Panc1 (cell line): ENCODE data around the gene PHKB. TPM values are rescaled to one million over a fixed set of nuclear protein-coding genes. Genes with fewer than 3 reads are reported as not detected.

Source experiments
- ATAC-seq: fragments of 200-7000 bp; cut with Tn5 transposase; 2 replicates; pipeline ENCODE4 v1.9.1; 2020; ENCODE audit warnings: mild to moderate bottlenecking, moderate library complexity
- BruUV-seq: library from RNA; stranded (reverse); fragments of 400-500 nt; replicated peaks from 2 replicates; lab custom pipeline; 2021; lab: Mats Ljungman, UMichigan
- CTCF ChIA-PET: fragments of 300-600 bp; sonication (Branson Sonifier 250); formaldehyde crosslinking; loops from one replicate; lab custom pipeline; 2022; ENCODE audit warnings: antibody characterized with exemption; lab: Charles Lee
- POLR2A ChIA-PET: fragments of 300-600 bp; sonication (Branson Sonifier 250); formaldehyde crosslinking; loops from one replicate; lab custom pipeline; 2022; ENCODE audit warnings: antibody characterized with exemption; lab: Charles Lee
- DNase-seq: peaks from one replicate; pipeline ENCODE4 v3.0.0-alpha.2; 2010; ENCODE audit warnings: low read depth, low spot score
- H3K27ac ChIP-seq: 2 replicates; pipeline ENCODE4 v1.5.1; 2011; ENCODE audit warnings: mild to moderate bottlenecking, low read length, inconsistent platforms
- H3K27me3 ChIP-seq: fragments of 200-500 bp; sonication (Bioruptor generic); 2 replicates; pipeline ENCODE4 v1.6.0; 2014; ENCODE audit warnings: low read length, inconsistent platforms; ENCODE audit not compliant: control insufficient read depth, insufficient read depth
- H3K36me3 ChIP-seq: fragments of 200-500 bp; sonication (Bioruptor generic); 2 replicates; pipeline ENCODE4 v1.5.1; 2014; ENCODE audit warnings: inconsistent platforms, mild to moderate bottlenecking, low read length, moderate library complexity; ENCODE audit not compliant: control insufficient read depth, insufficient read depth
- H3K4me1 ChIP-seq: 2 replicates; pipeline ENCODE4 v1.5.1; 2011; ENCODE audit warnings: inconsistent platforms, mild to moderate bottlenecking, low read length, moderate library complexity; ENCODE audit not compliant: control insufficient read depth, insufficient read depth
- H3K4me3 ChIP-seq, 2 experiments: 2 replicates each; pipeline ENCODE4 v1.5.1; 2011 to 2012; ENCODE audit warnings: low read depth in 2 of 2, low read length in 2 of 2, mild to moderate bottlenecking in 2 of 2, inconsistent platforms in 1 of 2, moderate library complexity in 1 of 2
- H3K9me3 ChIP-seq: fragments of 200-500 bp; sonication (Bioruptor generic); 2 replicates; pipeline ENCODE4 v1.5.1; 2014; ENCODE audit warnings: low read depth, mild to moderate bottlenecking, inconsistent platforms, low read length, moderate library complexity; ENCODE audit not compliant: control insufficient read depth, insufficient read depth
- POLR2AphosphoS5 ChIP-seq: IDR thresholded peaks from 2 replicates; pipeline ENCODE4 v1.6.1; 2012; ENCODE audit warnings: mild to moderate bottlenecking, low read depth, low read length, moderate library complexity
- SIN3A ChIP-seq: IDR thresholded peaks from 2 replicates; pipeline ENCODE4 v1.6.1; 2012; ENCODE audit warnings: low read depth, mild to moderate bottlenecking, low read length, moderate library complexity, borderline replicate concordance; ENCODE audit not compliant: insufficient read depth
- TCF7L2 ChIP-seq: IDR thresholded peaks from 2 replicates; pipeline ENCODE4 v1.6.1; 2011; ENCODE audit warnings: mild to moderate bottlenecking, low read depth, low read length, inconsistent platforms
- in situ Hi-C: cut with HindIII; loops from 2 replicates; pipeline ENCODE4 v1.10.0; 2016; ENCODE audit warnings: low sequenced_read_pairs, low pct_unique_long_range_greater_than_20kb
- intact Hi-C: fragments of 100-400 bp; cut with micrococcal nuclease; formaldehyde crosslinking; loops from one replicate; pipeline ENCODE4 v1.10.0; 2022; ENCODE audit not compliant: unreplicated experiment
- total RNA-seq: library from RNA; stranded (reverse); gene quantifications from one replicate; pipeline ENCODE4 v1.2.1, GENCODE V29; 2021; ENCODE audit not compliant: unreplicated experiment
- TF ChIP-seq, protein P1 (sequence below): fragments of 450-650 bp; IDR thresholded peaks from 2 replicates; pipeline ENCODE4 v1.5.1; 2017; ENCODE audit warnings: mild to moderate bottlenecking
- TF ChIP-seq, protein P2 (sequence below), 2 experiments: IDR thresholded peaks; 2 replicates each; pipeline ENCODE4 v1.6.1; 2011 to 2012; ENCODE audit warnings: low read depth in 2 of 2, control low read depth in 1 of 2, low read length in 1 of 2, mild to moderate bottlenecking in 1 of 2, moderate library complexity in 1 of 2; ENCODE audit not compliant: insufficient read depth in 1 of 2

The PHKB gene
- total RNA-seq, 1 experiment from 2014 or later, result 29.5 TPM

DNA sequence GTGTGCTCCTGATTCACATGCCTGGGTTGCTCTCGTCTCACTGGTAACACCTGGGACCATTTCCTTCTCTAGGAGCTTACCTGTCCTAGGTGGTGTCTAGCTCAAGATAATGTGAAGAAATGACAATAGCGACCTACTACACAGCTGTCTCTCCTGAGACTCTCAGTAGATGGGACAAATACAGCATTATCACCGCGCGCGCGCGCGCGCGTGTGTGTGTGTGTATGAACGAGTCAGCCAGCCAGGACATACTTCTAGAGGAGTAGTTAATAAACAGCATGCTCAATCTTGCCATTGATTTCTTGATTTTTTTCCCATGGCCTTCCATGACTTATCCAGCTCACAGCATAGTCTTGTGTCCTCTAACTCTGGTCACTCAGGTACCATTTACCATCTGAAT is 268.6 kb downstream of the PHKB start:
- Histone ChIP-seq H3K9me3 (no peaks in the 10 kb centered on the region), H3K36me3 (no peaks in the 10 kb centered on the region), H3K4me1 (no peaks in the 10 kb centered on the region), H3K27ac (no peak overlapping the region), H3K4me3 (no peak overlapping the region), H3K27me3 (no peaks in the 10 kb centered on the region)
- no peak for DNase-seq
- intact Hi-C loops, result no loop called here
- in situ Hi-C loops, result no loop called here
- ATAC-seq, result no peak
- BruUV-seq, result no TSS peak
- TF ChIP-seq SIN3A (no peak), POLR2AphosphoS5 (no peak), TCF7L2 (no peak)
- TF ChIP-seq, protein P1, sequence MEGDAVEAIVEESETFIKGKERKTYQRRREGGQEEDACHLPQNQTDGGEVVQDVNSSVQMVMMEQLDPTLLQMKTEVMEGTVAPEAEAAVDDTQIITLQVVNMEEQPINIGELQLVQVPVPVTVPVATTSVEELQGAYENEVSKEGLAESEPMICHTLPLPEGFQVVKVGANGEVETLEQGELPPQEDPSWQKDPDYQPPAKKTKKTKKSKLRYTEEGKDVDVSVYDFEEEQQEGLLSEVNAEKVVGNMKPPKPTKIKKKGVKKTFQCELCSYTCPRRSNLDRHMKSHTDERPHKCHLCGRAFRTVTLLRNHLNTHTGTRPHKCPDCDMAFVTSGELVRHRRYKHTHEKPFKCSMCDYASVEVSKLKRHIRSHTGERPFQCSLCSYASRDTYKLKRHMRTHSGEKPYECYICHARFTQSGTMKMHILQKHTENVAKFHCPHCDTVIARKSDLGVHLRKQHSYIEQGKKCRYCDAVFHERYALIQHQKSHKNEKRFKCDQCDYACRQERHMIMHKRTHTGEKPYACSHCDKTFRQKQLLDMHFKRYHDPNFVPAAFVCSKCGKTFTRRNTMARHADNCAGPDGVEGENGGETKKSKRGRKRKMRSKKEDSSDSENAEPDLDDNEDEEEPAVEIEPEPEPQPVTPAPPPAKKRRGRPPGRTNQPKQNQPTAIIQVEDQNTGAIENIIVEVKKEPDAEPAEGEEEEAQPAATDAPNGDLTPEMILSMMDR, result no peak
- TF ChIP-seq, protein P2, sequence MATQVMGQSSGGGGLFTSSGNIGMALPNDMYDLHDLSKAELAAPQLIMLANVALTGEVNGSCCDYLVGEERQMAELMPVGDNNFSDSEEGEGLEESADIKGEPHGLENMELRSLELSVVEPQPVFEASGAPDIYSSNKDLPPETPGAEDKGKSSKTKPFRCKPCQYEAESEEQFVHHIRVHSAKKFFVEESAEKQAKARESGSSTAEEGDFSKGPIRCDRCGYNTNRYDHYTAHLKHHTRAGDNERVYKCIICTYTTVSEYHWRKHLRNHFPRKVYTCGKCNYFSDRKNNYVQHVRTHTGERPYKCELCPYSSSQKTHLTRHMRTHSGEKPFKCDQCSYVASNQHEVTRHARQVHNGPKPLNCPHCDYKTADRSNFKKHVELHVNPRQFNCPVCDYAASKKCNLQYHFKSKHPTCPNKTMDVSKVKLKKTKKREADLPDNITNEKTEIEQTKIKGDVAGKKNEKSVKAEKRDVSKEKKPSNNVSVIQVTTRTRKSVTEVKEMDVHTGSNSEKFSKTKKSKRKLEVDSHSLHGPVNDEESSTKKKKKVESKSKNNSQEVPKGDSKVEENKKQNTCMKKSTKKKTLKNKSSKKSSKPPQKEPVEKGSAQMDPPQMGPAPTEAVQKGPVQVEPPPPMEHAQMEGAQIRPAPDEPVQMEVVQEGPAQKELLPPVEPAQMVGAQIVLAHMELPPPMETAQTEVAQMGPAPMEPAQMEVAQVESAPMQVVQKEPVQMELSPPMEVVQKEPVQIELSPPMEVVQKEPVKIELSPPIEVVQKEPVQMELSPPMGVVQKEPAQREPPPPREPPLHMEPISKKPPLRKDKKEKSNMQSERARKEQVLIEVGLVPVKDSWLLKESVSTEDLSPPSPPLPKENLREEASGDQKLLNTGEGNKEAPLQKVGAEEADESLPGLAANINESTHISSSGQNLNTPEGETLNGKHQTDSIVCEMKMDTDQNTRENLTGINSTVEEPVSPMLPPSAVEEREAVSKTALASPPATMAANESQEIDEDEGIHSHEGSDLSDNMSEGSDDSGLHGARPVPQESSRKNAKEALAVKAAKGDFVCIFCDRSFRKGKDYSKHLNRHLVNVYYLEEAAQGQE (IDR thresholded peaks at IDR 0.05; ENCODE audit: insufficient read depth in 1 of 2, low read depth in 2 of 2, low read length in 1 of 2), result no peak
- ChIA-PET CTCF (no interaction called here), POLR2A (no interaction called here)

DNA sequence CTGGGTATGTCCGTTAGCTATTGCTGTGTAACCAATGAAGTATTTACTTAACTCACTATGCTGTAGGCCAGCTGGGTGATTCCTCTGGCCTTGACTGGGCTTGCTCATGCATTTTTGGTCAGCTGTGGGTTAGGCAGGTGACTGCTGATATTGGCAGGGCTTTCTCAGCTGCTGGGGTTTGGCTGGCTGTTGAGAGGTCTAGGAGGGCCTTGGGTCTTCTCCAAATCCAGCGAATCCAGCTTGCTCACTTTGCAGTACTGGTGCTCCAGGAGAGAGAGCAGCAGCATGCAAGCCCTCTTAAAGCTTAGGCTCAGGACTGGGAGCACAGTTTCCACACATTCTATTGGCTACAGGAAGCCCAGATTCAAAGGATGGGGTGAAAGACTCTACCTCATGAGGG is 270.1 kb downstream of the PHKB start:
- Histone ChIP-seq H3K36me3 (no peaks in the 10 kb centered on the region), H3K4me3 (no peak overlapping the region), H3K27ac (no peak overlapping the region), H3K27me3 (no peaks in the 10 kb centered on the region), H3K9me3 (no peaks in the 10 kb centered on the region), H3K4me1 (no peaks in the 10 kb centered on the region)
- intact Hi-C loops (no loop called here), in situ Hi-C loops (no loop called here)
- ATAC-seq, result no peak
- BruUV-seq, result no TSS peak
- ChIA-PET POLR2A (no interaction called here), CTCF (no interaction called here)
- TF ChIP-seq TCF7L2 (no peak), POLR2AphosphoS5 (no peak), SIN3A (no peak)
- TF ChIP-seq, protein P2 (IDR thresholded peaks at IDR 0.05; ENCODE audit: insufficient read depth in 1 of 2, low read depth in 2 of 2, low read length in 1 of 2), result no peak
- TF ChIP-seq, protein P1, result no peak
- no peak for DNase-seq
